A549 treated with AZD9567 at 1 μM for 4 hours (cell line): ENCODE data around the gene RILPL2. TPM values are rescaled to one million over a fixed set of nuclear protein-coding genes. Genes with fewer than 3 reads are reported as not detected.

Experiments used
- total RNA-seq: library from RNA; stranded (reverse); fragments of 200-300 nt; extraction: Qiagen RNA extraction; gene quantifications from 5 replicates; pipeline ENCODE4 v1.2.3, GENCODE V29; 2022; ENCODE audit not compliant: insufficient read depth

The RILPL2 gene
- 1.5 to 2.0 TPM (median 1.7 TPM) in 5 replicates for total RNA-seq

GRCh38 chr12:123436017-123436964 lies at the start of gene RILPL2:
RILPL2 (minus strand) TSS chr12:123436684; CDS start chr12:123436420, 264 bp downstream.

GRCh38 chr12:123457980-123458779 lies 21.7 kb upstream of the RILPL2 start, which contains the start of gene SNRNP35:
SNRNP35 (plus strand) TSS chr12:123458139; CDS start chr12:123465541, 7,402 bp downstream.

Other genes with a start within 250 kb of the RILPL2 start
- gene MPHOSPH9, start 203.5 kb downstream of the RILPL2 start, total RNA-seq = 19.5 to 45.8 TPM (median 23.0 TPM) in 5 replicates
- 14.0 to 19.5 TPM (median 16.6 TPM) in 5 replicates for gene MTRFR, start 203.2 kb downstream of the RILPL2 start, total RNA-seq
- 153 to 173 TPM (median 161 TPM) in 5 replicates for gene CDK2AP1, start 164.8 kb downstream of the RILPL2 start, total RNA-seq
- gene SBNO1, start 71.8 kb downstream of the RILPL2 start, total RNA-seq = 19.7 to 30.9 TPM (median 23.3 TPM) in 5 replicates
- gene KMT5A, start 52.6 kb downstream of the RILPL2 start, total RNA-seq = 45.8 to 56.9 TPM (median 50.5 TPM) in 5 replicates
- gene SNRNP35, start 21.5 kb upstream of the RILPL2 start, total RNA-seq = 16.0 to 17.0 TPM (median 16.2 TPM) in 5 replicates
- 10.9 to 14.5 TPM (median 13.7 TPM) in 5 replicates for gene RILPL1, start 97.0 kb upstream of the RILPL2 start, total RNA-seq
- 179 to 207 TPM (median 190 TPM) in 5 replicates for gene TMED2, start 147.9 kb upstream of the RILPL2 start, total RNA-seq
- 32.8 to 41.9 TPM (median 33.0 TPM) in 5 replicates for gene DDX55, start 165.4 kb upstream of the RILPL2 start, total RNA-seq
- gene EIF2B1, start 197.0 kb upstream of the RILPL2 start, total RNA-seq = 35.2 to 42.6 TPM (median 35.9 TPM) in 5 replicates
- 24.2 to 62.1 TPM (median 29.8 TPM) in 5 replicates for gene GTF2H3, start 197.1 kb upstream of the RILPL2 start, total RNA-seq
- gene TCTN2, start 234.4 kb upstream of the RILPL2 start, total RNA-seq = 11.1 to 17.5 TPM (median 11.6 TPM) in 5 replicates